HepG2 (cell line): ENCODE data around the gene UBC. TPM values are rescaled to one million over a fixed set of nuclear protein-coding genes. Genes with fewer than 3 reads are reported as not detected.

ENCODE experiments used
- AHDC1 ChIP-seq: sonication (generic); formaldehyde crosslinking; IDR thresholded peaks from 2 replicates; pipeline ENCODE4 v1.5.1; 2020; ENCODE audit warnings: mild to moderate bottlenecking, missing genetic modification reagents, borderline replicate concordance
- ARID4A ChIP-seq: sonication (generic); formaldehyde crosslinking; IDR thresholded peaks from 2 replicates; pipeline ENCODE4 v1.5.0; 2020; ENCODE audit warnings: mild to moderate bottlenecking, missing genetic modification reagents, borderline replicate concordance
- CREBL2 ChIP-seq: sonication (generic); formaldehyde crosslinking; IDR thresholded peaks from 2 replicates; pipeline ENCODE4 v1.8.1; 2023; ENCODE audit warnings: missing genetic modification reagents, mild to moderate bottlenecking, borderline replicate concordance
- GATAD2A ChIP-seq: IDR thresholded peaks from 2 replicates; pipeline ENCODE4 v1.6.1; 2016
- GMEB2 ChIP-seq: IDR thresholded peaks from 2 replicates; pipeline ENCODE4 v1.6.1; 2016; ENCODE audit warnings: missing biosample characterization, missing genetic modification reagents, low read depth
- KAT2B ChIP-seq: fragments of 150-350 bp; IDR thresholded peaks from 2 replicates; pipeline ENCODE4 v1.6.1; 2014; ENCODE audit warnings: low read depth, low read length, borderline replicate concordance
- NFIC ChIP-seq: IDR thresholded peaks from 2 replicates; pipeline ENCODE4 v1.6.1; 2012; ENCODE audit warnings: mild to moderate bottlenecking, low read length, inconsistent platforms
- SOX5 ChIP-seq: IDR thresholded peaks from 2 replicates; pipeline ENCODE4 v1.6.1; 2016; ENCODE audit warnings: borderline replicate concordance
- TMF1 ChIP-seq: sonication (generic); formaldehyde crosslinking; IDR thresholded peaks from 2 replicates; pipeline ENCODE4 v1.8.1; 2022; ENCODE audit warnings: low read depth, missing genetic modification reagents
- ZFP36L2 ChIP-seq: sonication (generic); formaldehyde crosslinking; IDR thresholded peaks from 2 replicates; pipeline ENCODE4 v1.4.0; 2020; ENCODE audit warnings: missing genetic modification reagents
- ZFP37 ChIP-seq: sonication (generic); formaldehyde crosslinking; IDR thresholded peaks from 2 replicates; pipeline ENCODE4 v1.4.0; 2020; ENCODE audit warnings: missing genetic modification reagents, borderline replicate concordance
- ZFP41 ChIP-seq: sonication (generic); formaldehyde crosslinking; IDR thresholded peaks from 2 replicates; pipeline ENCODE4 v1.4.0; 2020; ENCODE audit warnings: mild to moderate bottlenecking, missing genetic modification reagents, borderline replicate concordance
- ZKSCAN5 ChIP-seq: sonication (generic); formaldehyde crosslinking; IDR thresholded peaks from 2 replicates; pipeline ENCODE4 v1.5.1; 2020; ENCODE audit warnings: mild to moderate bottlenecking, missing genetic modification reagents
- ZNF552 ChIP-seq: sonication (generic); formaldehyde crosslinking; IDR thresholded peaks from 2 replicates; pipeline ENCODE4 v1.9.0; 2022; ENCODE audit warnings: missing genetic modification reagents, mild to moderate bottlenecking, borderline replicate concordance
- ZNF770 ChIP-seq: sonication (generic); formaldehyde crosslinking; IDR thresholded peaks from 2 replicates; pipeline ENCODE4 v1.5.0; 2020; ENCODE audit warnings: mild to moderate bottlenecking, missing genetic modification reagents
- polyA plus RNA-seq, 8 experiments: library from polyadenylated mRNA; depleted of rRNA in 3 of 8; stranded (reverse) in 7 of 8; unstranded in 1 of 8; fragments of >200 nt; fragmentation: Illumina TruSeq in 4 of 8; extraction: Trizol in 4 of 8; gene quantifications; 2 replicates each; pipeline versions ENCODE4 v1.2.1 to v1.2.3, GENCODE V29; 2011 to 2016; ENCODE audit warnings: low read depth in 4 of 8, missing spikeins in 1 of 8, mixed read lengths in 1 of 8; ENCODE audit not compliant: insufficient read depth in 1 of 8
- total RNA-seq, 5 experiments: library from RNA; depleted of rRNA; stranded (reverse); fragments of >200 nt; fragmentation: Illumina TruSeq; extraction: Trizol; gene quantifications; 2 replicates each; pipeline ENCODE4 v1.2.3, GENCODE V29; 2016; ENCODE audit warnings: low read depth in 1 of 5

The UBC gene
- total and polyA plus RNA-seq, 2 of the 13 experiments (the other 11 are each of a cell fraction or from before 2014, with no cell fraction given): 805 to 1,432 TPM

GRCh38 chr12:124917135-124917840, 2.8 kb upstream of the UBC start (continued):
- TF ChIP-seq AHDC1 (CRISPR knock-in tag) (0 out of 2 replicates have a peak, but pooled peaks have one; percentile 63), ZFP37 (no peak), ZKSCAN5 (CRISPR knock-in tag) (no peak), GMEB2 (CRISPR knock-in tag) (peak; percentile 88), NFIC (no peak), ZFP36L2 (CRISPR knock-in tag) (no peak), KAT2B (no peak), GATAD2A (peak; percentile 86), ZNF552 (CRISPR knock-in tag) (no peak), SOX5 (CRISPR knock-in tag) (peak; percentile 8; the same call in 1 of the 2 replicates), ZFP41 (no peak), TMF1 (CRISPR knock-in tag) (peak; percentile 83; the same call in 1 of the 2 replicates), CREBL2 (CRISPR knock-in tag) (no peak), ZNF770 (CRISPR knock-in tag) (0 out of 2 replicates have a peak, but pooled peaks have one; percentile 7), ARID4A (CRISPR knock-in tag) (peak; percentile 80; the same call in 1 of the 2 replicates)
